K562 (cell line): ENCODE measurements around the gene UNC5B. TPM values are rescaled to one million over a fixed set of nuclear protein-coding genes. Genes with fewer than 3 reads are reported as not detected.

Experiments
- ATAC-seq: fragments of 200-7000 bp; cut with Tn5 transposase; 3 replicates; pipeline ENCODE4 v1.9.1; 2020; ENCODE audit warnings: moderate library complexity
- BruUV-seq: library from RNA; stranded (reverse); fragments of 400-500 nt; replicated peaks from 2 replicates; lab custom pipeline; 2021; lab: Mats Ljungman, UMichigan
- CTCF ChIA-PET: fragments of 300-600 bp; formaldehyde crosslinking; extraction: SDS; loops from one replicate; lab custom pipeline; 2021; ENCODE audit warnings: low intra/inter-chr PET ratio; lab: Yijun Ruan, JAX
- POLR2A ChIA-PET: fragments of 300-600, 350-650 bp; sonication (Branson Sonifier 250); formaldehyde crosslinking; extraction: SDS; loops from one replicate; lab custom pipeline; 2021; ENCODE audit warnings: antibody characterized with exemption, inconsistent platforms; lab: Yijun Ruan, JAX
- DNase-seq, 4 experiments: peaks; one replicate each; pipeline versions ENCODE4 v3.0.0 to v3.0.0-alpha.2; 2011 to 2018; ENCODE audit warnings: low spot score in 3 of 4, mixed read lengths in 3 of 4; ENCODE audit errors: extremely low read depth in 1 of 4
- FAIRE-seq: peaks from 2 replicates; lab custom pipeline; 2011; peaks lifted over from hg19 to GRCh38; lab: Jason Lieb, UNC
- H2AFZ ChIP-seq: 2 replicates; pipeline ENCODE4 v1.6.0; 2011; ENCODE audit warnings: low read depth, low read length, control low read depth, inconsistent platforms
- H3K27ac ChIP-seq: fragments of 200-600 bp; 3 replicates; pipeline ENCODE4 v1.8.0; 2011; ENCODE audit warnings: low read depth, mild to moderate bottlenecking, control low read depth, inconsistent platforms, low read length, moderate library complexity, mixed read lengths; ENCODE audit errors: extremely low read depth
- H3K27me3 ChIP-seq, 2 experiments: fragments of 300-600 bp in 1 of 2; 2 replicates in 1 of 2; 3 replicates in 1 of 2; pipeline versions ENCODE4 v1.6.0 to v1.8.0; 2011; ENCODE audit warnings: inconsistent platforms in 2 of 2, low read length in 2 of 2, mild to moderate bottlenecking in 1 of 2, mixed read lengths in 1 of 2, moderate library complexity in 1 of 2; ENCODE audit not compliant: control insufficient read depth in 2 of 2, insufficient read depth in 2 of 2
- H3K36me3 ChIP-seq: fragments of 300-600 bp; 3 replicates; pipeline ENCODE4 v1.8.0; 2011; ENCODE audit warnings: mild to moderate bottlenecking, low read length, inconsistent platforms; ENCODE audit not compliant: control insufficient read depth, insufficient read depth
- H3K4me1 ChIP-seq, 2 experiments: fragments of 200-600 bp in 1 of 2; replicated peaks in 1 of 2; 2 replicates in 1 of 2; 3 replicates in 1 of 2; pipeline versions ENCODE4 v1.5.1 to v1.8.0; 2011; ENCODE audit warnings: inconsistent platforms in 2 of 2, low read length in 2 of 2, mild to moderate bottlenecking in 1 of 2, mixed read lengths in 1 of 2, moderate library complexity in 1 of 2; ENCODE audit not compliant: control insufficient read depth in 2 of 2, insufficient read depth in 2 of 2
- H3K4me2 ChIP-seq: 2 replicates; pipeline ENCODE4 v1.6.1; 2011; ENCODE audit warnings: low read length, control low read depth, inconsistent platforms, mixed read lengths; ENCODE audit not compliant: insufficient read depth
- H3K4me3 ChIP-seq: fragments of 200-600 bp; sonication (generic), shearing (Covaris generic); 2 replicates; pipeline ENCODE4 v1.5.1; 2016; ENCODE audit warnings: control low read depth, inconsistent platforms
- H3K79me2 ChIP-seq: fragments of 200-600 bp; 3 replicates; pipeline ENCODE4 v1.8.0; 2011; ENCODE audit warnings: low read length, inconsistent platforms; ENCODE audit not compliant: control insufficient read depth, insufficient read depth
- H3K9ac ChIP-seq, 2 experiments: 2 replicates each; pipeline versions ENCODE4 v1.6.0 to v1.6.1; 2011; ENCODE audit warnings: low read depth in 2 of 2, low read length in 2 of 2, control low read depth in 1 of 2, inconsistent platforms in 1 of 2, mild to moderate bottlenecking in 1 of 2, mixed read lengths in 1 of 2; ENCODE audit not compliant: insufficient read depth in 1 of 2
- H3K9me1 ChIP-seq: one replicate; pipeline ENCODE4 v1.6.0; 2011; ENCODE audit warnings: inconsistent platforms, mild to moderate bottlenecking, low read length, moderate library complexity; ENCODE audit not compliant: control insufficient read depth, insufficient read depth
- H3K9me3 ChIP-seq: replicated peaks from 2 replicates; pipeline ENCODE4 v1.5.1; 2011; ENCODE audit warnings: low read depth, low read length, inconsistent platforms; ENCODE audit not compliant: control insufficient read depth, insufficient read depth
- H4K20me1 ChIP-seq: replicated peaks from 2 replicates; pipeline ENCODE4 v1.6.1; 2011; ENCODE audit warnings: low read length, inconsistent platforms, mixed read lengths; ENCODE audit not compliant: control insufficient read depth, insufficient read depth
- COPS2 ChIP-seq: fragments of 450-650 bp; conservative IDR thresholded peaks from 2 replicates; pipeline ENCODE4 v1.6.1; 2016; ENCODE audit warnings: mild to moderate bottlenecking, moderate library complexity
- GABPB1 ChIP-seq: sonication (generic); formaldehyde crosslinking; IDR thresholded peaks from 2 replicates; pipeline ENCODE4 v1.8.0; 2022; ENCODE audit warnings: mild to moderate bottlenecking, missing genetic modification reagents
- MBD2 ChIP-seq: sonication (generic); IDR thresholded peaks from 2 replicates; pipeline ENCODE4 v1.6.1; 2016; ENCODE audit warnings: low read depth, borderline replicate concordance
- SMARCB1 ChIP-seq: IDR thresholded peaks from 2 replicates; pipeline ENCODE4 v1.6.1; 2011; ENCODE audit warnings: improper control_type of control experiment, low read depth; ENCODE audit not compliant: insufficient read length
- WGBS: fragments of 100-300 bp; shearing (Covaris generic); methylation state at CpG from one replicate; pipeline ENCODE4 v1.1.6; 2016; ENCODE audit warnings: low coverage, mixed read lengths; ENCODE audit not compliant: insufficient coverage; ENCODE audit errors: missing lambda C conversion rate; 5-methylcytosine and 5-hydroxymethylcytosine counted together
- in situ Hi-C: fragments of 300-500 bp; cut with MboI; formaldehyde crosslinking; loops from 4 replicates; pipeline ENCODE4 v1.15.0; 2018; ENCODE audit warnings: inconsistent platforms, mixed read lengths
- intact Hi-C: fragments of 100-400 bp; cut with micrococcal nuclease; formaldehyde crosslinking; loops from 2 replicates; pipeline ENCODE4 v1.14.2; 2022
- polyA plus RNA-seq, 8 experiments: library from polyadenylated mRNA; depleted of rRNA in 4 of 8; stranded (reverse) in 5 of 8; unstranded in 3 of 8; fragments of >200 nt; fragmentation: Nextera tagmentation in 2 of 8; fragmentation: Illumina TruSeq in 1 of 8; extraction: Ambion mirVana in 2 of 8; extraction: Trizol in 1 of 8; gene quantifications; 2 replicates each; pipeline versions ENCODE4 v1.2.1 to v1.2.3, GENCODE V29; 2011 to 2014; ENCODE audit warnings: inconsistent platforms in 1 of 8, missing spikeins in 1 of 8
- total RNA-seq, 7 experiments: library from RNA; depleted of rRNA in 6 of 7; stranded (reverse); fragments of >200 nt in 6 of 7; fragmentation: Illumina TruSeq in 2 of 7; extraction: Trizol in 2 of 7; gene quantifications; 2 replicates each; pipeline versions ENCODE4 v1.2.1 to v1.2.3, GENCODE V29; 2011 to 2021; ENCODE audit warnings: low replicate concordance in 1 of 7
- TF ChIP-seq, protein P1 (sequence below), 2 experiments: fragments of 450-650 bp; IDR thresholded peaks; 2 replicates each; pipeline ENCODE4 v1.6.1; 2016; ENCODE audit warnings: mild to moderate bottlenecking in 2 of 2, borderline replicate concordance in 1 of 2, low read depth in 1 of 2, moderate library complexity in 1 of 2

Gene UNC5B
- total and polyA plus RNA-seq, 9 of the 15 experiments (the other 6 are each of a cell fraction or from before 2014, with no cell fraction given) = 0.10 to 8.4 (median 2.1) TPM

DNA sequence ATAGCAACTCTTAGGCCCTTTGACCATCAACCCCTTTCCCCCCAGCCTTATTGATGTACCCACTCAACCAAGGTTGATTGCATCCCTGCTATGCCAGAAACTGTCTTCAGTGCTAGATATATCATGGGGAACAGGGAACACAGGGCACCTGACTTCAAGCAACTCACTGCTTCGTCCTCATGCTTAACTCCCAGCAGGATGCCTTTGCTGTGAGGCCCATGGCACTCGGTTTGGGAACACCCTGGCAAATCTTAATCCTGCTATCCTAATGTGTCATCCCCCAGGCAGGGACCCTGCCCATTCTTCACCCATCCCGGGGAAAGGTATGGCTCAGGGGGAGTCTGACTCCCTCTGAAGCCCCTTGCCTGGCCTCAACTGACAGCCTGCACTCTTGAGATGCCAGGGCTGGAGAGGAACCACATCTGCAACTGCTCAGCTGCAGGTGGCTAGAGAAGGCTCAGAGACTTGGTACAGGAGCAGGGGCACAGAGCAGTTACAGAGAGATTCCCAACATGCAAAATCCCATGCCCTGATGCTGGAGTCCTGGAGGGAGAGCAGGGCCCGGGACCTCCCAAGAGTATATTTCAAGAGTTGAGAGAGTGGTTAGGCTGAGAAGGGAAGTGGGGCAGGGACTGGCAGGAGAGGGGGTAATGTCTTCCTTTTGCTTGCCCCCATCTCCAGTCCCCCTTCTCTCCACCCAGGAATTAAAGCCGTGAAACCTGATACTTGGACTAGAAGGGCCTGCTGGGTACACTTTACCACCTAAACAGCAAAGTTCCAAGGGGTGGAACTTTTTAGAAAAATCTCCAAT lies 2.4 kb upstream of the UNC5B start:
- ChIA-PET POLR2A (interaction anchor here (0.6 kb wide), 1 partner anchor 58 kb away, joined by 4 read pairs; no protein-coding TSS in a partner anchor), CTCF (interaction anchor here (0.6 to 2.4 kb wide), 4 partner anchors 75 to 284 kb away, joined by 3 to 10 read pairs (median 7); no protein-coding TSS in a partner anchor)
- Histone ChIP-seq H3K4me3 (no peak overlapping the region), H4K20me1 (peaks cover 5% of the 10 kb centered on the region; the same call in 1 of the 2 replicates), H3K9ac (no peak overlapping the region), H2AFZ (no peak overlapping the region), H3K9me3 (no peaks in the 10 kb centered on the region), H3K9me1 (no peaks in the 10 kb centered on the region), H3K36me3 (no peaks in the 10 kb centered on the region)
- intact Hi-C loops (loop anchor here (1.0 to 10.0 kb wide), 2 partner anchors 285 to 665 kb away; no protein-coding TSS in a partner anchor), in situ Hi-C loops (no loop called here)
- no TSS peak for BruUV-seq
- no peak for ATAC-seq
- 5% methylated on average over 5 of the region's 5 CpGs for WGBS
- TF ChIP-seq GABPB1 (CRISPR knock-in tag) = no peak
- TF ChIP-seq, all 486 proteins: peak for 0
- H3K27ac ChIP-seq = no peak overlapping the region
- FAIRE-seq (peak; percentile 32), DNase-seq (no peak)
- no peak overlapping the region for H3K4me2 ChIP-seq
- H3K27me3 ChIP-seq = peaks cover 36 to 67% of the 10 kb centered on the region in 2 experiments; a peak in 4 of 5 replicates
- H3K79me2 ChIP-seq = no peaks in the 10 kb centered on the region
- H3K4me1 ChIP-seq = peaks cover 4 to 28% of the 10 kb centered on the region in 2 experiments; a peak in 4 of 5 replicates

DNA sequence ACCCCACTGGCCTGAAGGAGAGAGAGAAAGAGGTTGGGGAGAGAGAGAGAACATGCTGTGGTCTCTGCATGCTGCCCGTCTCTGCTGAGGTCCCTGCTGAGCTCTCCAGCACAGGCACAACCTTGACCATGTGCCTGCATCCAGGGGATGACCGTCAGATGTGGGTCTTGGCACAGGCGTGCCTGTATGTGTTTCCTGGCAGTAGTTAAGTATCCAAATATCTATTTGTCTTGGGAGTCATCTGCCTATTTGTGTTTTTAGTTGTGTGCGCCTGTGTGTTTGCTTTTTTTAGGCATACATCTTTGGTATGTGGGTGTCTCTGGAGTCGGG lies 1.9 kb upstream of the UNC5B start:
- Histone ChIP-seq H3K4me2 (no peak overlapping the region), H3K27ac (no peak overlapping the region), H3K27me3 (peaks cover 34 to 70% of the 10 kb centered on the region in 2 experiments; a peak in 4 of 5 replicates), H3K79me2 (no peaks in the 10 kb centered on the region), H2AFZ (no peak overlapping the region), H4K20me1 (peaks cover 5% of the 10 kb centered on the region; the same call in 1 of the 2 replicates), H3K9me1 (no peaks in the 10 kb centered on the region), H3K9ac (no peak overlapping the region), H3K4me3 (no peak overlapping the region), H3K4me1 (peaks cover 4 to 28% of the 10 kb centered on the region in 2 experiments; a peak in 4 of 5 replicates), H3K9me3 (no peaks in the 10 kb centered on the region), H3K36me3 (no peaks in the 10 kb centered on the region)
- ATAC-seq = no peak
- intact Hi-C loops (no loop called here), in situ Hi-C loops (no loop called here)
- FAIRE-seq = no peak
- WGBS = 17% methylated on average over 5 of the region's 5 CpGs
- ChIA-PET CTCF (interaction anchor here (0.6 kb wide), 1 partner anchor 83 kb away, joined by 4 read pairs; no protein-coding TSS in a partner anchor), POLR2A (interaction anchor here (0.7 to 1.0 kb wide), 2 partner anchors 8 to 56 kb away, joined by 3 read pairs; no protein-coding TSS in a partner anchor)
- DNase-seq = no peak
- no TSS peak for BruUV-seq
- TF ChIP-seq COPS2 (no peak), SMARCB1 (no peak), MBD2 (no peak)
- TF ChIP-seq, protein P1, sequence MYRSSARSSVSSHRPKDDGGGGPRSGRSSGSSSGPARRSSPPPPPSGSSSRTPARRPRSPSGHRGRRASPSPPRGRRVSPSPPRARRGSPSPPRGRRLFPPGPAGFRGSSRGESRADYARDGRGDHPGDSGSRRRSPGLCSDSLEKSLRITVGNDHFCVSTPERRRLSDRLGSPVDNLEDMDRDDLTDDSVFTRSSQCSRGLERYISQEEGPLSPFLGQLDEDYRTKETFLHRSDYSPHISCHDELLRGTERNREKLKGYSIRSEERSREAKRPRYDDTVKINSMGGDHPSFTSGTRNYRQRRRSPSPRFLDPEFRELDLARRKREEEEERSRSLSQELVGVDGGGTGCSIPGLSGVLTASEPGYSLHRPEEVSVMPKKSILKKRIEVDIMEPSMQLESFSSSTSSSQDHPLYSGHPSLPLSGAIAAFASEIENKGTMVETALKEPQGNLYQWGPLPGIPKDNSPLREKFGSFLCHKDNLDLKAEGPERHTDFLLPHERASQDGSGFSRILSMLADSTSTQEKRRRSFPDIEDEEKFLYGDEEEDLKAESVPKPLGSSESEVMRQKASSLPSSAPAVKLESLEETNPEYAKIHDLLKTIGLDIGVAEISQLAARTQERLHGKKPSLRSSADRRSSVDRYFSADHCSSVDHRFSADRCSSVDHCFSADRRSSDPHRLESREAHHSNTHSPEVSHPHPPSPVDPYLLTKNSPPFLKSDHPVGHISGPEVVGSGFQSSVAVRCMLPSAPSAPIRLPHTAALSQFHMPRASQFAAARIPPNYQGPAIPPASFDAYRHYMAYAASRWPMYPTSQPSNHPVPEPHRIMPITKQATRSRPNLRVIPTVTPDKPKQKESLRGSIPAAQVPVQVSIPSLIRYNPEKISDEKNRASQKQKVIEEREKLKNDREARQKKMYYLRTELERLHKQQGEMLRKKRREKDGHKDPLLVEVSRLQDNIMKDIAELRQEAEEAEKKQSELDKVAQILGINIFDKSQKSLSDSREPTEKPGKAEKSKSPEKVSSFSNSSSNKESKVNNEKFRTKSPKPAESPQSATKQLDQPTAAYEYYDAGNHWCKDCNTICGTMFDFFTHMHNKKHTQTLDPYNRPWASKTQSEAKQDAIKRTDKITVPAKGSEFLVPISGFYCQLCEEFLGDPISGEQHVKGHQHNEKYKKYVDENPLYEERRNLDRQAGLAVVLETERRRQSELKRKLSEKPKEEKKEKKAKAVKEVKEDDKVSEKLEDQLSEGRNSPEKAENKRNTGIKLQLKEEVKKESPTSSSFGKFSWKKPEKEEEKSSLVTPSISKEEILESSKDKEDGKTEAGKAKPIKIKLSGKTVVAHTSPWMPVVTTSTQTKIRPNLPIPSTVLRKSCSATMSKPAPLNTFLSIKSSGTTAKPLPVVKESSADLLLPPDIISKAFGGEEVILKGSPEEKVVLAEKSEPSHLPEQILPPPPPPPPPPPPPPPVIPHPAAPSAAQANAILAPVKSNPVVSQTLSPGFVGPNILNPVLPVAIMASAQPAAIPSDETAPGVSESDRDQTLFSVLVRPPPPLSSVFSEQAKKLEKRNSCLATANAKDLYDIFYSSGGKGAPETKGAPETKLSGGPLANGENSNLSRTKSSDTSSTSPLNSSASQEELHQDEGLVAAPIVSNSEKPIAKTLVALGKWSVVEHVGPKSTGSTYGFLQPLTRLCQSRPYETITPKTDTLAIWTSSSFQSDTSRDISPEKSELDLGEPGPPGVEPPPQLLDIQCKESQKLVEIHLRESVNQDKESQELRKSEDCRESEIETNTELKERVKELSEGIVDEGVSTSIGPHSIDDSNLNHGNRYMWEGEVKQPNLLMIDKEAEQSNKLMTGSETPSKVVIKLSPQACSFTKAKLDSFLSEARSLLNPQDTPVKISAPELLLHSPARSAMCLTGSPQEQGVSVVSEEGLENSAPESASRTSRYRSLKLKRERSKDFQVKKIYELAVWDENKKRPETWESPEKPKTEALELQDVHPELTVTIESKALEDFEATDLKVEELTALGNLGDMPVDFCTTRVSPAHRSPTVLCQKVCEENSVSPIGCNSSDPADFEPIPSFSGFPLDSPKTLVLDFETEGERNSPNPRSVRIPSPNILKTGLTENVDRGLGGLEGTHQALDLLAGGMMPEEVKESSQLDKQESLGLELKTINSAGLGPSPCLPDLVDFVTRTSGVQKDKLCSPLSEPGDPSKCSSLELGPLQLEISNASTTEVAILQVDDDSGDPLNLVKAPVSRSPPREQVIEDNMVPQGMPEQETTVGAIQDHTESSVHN (IDR thresholded peaks at IDR 0.05; ENCODE audit: borderline replicate concordance in 1 of 2, low read depth in 1 of 2) = no peak
